Measurements from ENCODE around the gene SRPX.

SRPX gene

DNA sequence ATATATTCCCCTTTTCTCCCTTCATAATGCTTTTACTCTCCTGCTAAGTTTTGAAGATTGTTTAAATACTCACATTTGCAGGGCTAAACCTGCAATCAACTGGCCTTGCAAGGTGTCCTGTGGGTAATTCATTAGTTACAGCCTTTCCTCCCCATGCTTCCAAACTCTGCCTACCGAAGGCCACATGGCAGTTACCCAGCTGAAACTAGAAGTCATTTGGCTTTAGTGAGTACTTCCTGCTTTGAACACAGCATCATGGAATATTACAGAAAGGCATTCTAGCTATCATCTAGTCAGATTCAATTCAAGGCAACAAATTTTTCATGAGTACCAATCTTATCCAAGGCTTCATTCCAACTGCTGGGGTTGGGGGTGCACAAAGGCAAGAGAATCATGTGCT is 55.6 kb downstream of the SRPX start:
- H3K4me3 ChIP-seq (ENCODE audit: low read depth, low read length), result no peak overlapping the region
- DNase-seq (ENCODE audit: low read depth), result no peak
- TF ChIP-seq, protein P1, sequence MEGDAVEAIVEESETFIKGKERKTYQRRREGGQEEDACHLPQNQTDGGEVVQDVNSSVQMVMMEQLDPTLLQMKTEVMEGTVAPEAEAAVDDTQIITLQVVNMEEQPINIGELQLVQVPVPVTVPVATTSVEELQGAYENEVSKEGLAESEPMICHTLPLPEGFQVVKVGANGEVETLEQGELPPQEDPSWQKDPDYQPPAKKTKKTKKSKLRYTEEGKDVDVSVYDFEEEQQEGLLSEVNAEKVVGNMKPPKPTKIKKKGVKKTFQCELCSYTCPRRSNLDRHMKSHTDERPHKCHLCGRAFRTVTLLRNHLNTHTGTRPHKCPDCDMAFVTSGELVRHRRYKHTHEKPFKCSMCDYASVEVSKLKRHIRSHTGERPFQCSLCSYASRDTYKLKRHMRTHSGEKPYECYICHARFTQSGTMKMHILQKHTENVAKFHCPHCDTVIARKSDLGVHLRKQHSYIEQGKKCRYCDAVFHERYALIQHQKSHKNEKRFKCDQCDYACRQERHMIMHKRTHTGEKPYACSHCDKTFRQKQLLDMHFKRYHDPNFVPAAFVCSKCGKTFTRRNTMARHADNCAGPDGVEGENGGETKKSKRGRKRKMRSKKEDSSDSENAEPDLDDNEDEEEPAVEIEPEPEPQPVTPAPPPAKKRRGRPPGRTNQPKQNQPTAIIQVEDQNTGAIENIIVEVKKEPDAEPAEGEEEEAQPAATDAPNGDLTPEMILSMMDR (IDR thresholded peaks at IDR 0.05; ENCODE audit: insufficient read depth, low read depth, low read length, missing control alignments), result no peak

DNA sequence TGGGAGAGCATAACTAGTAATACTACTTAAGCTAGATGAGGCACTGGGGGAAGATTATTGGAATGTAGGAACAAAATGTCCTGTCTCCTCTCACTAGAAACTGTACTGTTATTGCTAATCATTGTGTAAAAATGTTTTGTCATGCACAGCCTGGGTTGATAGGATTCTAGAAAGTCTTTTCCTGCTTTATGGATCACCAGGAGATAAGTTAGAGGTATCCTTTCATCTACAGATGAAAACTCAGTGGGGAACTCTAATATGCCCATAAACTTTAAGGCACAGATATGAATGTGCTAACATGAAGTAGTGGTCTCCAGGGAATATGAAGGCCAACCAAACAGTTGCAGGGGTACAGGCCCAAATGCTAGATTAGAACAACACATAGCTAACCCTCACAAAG is 57.5 kb downstream of the SRPX start:
- DNase-seq (ENCODE audit: low read depth), result no peak
- TF ChIP-seq, protein P1 (IDR thresholded peaks at IDR 0.05; ENCODE audit: insufficient read depth, low read depth, low read length, missing control alignments), result no peak
- no peak overlapping the region for H3K4me3 ChIP-seq (ENCODE audit: low read depth, low read length)

DNA sequence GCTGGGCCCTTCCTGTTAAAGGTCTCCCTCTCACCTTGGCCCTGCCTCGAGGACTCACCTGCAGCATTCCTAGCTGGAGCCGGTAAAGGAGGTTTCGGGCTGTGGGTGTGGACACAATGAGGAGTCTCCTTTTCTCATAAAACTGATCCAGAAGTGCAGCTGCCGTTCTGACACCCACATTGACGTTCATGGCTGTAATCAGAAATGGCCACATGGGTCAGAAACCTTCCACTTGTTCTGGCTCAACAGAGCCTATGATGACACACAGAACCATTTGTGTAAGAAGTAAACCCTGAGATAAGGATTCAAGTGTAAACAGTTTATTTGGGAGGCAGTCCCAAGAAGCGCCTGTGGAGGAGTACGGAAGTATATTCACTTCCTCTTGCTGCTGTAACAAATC is 63.8 kb downstream of the SRPX start:
- TF ChIP-seq, protein P1 (IDR thresholded peaks at IDR 0.05; ENCODE audit: insufficient read depth, low read depth, low read length, missing control alignments), result no peak
- DNase-seq (ENCODE audit: low read depth), result no peak
- no peak overlapping the region for H3K4me3 ChIP-seq (ENCODE audit: low read depth, low read length)

DNA sequence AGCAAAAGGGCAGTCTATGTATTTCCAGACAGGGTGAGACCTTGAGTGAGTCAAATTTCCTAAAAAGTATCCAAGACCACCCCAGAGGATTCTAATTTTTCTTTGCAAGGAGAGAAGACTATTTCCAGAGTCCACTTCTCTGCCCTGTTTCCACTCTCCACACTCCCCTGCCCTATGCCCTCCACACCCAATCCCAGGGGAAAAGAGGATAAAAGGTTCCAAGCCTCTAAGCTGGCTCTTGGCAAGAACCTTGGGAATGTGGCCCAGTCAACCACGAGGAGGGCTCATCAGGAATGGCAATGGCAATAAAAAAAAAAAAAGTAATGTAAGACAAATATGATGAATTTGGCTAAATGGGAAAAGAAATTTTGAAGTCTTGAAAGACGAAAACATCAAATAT is 65.9 kb downstream of the SRPX start:
- no peak for DNase-seq (ENCODE audit: low read depth)
- H3K4me3 ChIP-seq (ENCODE audit: low read depth, low read length), result no peak overlapping the region
- TF ChIP-seq, protein P1 (IDR thresholded peaks at IDR 0.05; ENCODE audit: insufficient read depth, low read depth, low read length, missing control alignments), result no peak

DNA sequence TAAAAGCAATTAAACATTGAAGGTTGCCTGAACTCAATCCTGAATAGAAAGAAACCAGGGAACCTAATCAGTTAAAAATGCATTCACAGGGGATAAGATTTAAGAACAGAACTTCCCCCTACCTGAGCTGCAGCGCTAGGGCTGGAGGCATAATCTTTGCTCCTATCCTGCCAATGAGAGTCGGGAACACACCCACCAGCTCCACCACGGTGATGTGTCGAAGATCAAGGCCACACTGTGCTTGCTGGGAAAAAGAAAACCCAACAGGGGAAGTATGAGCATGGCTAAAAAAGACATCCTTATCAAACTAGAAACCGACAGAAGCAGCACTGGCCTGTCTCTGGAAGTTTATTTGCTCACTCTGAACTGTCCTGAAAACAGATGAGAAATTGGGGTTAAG is 66.3 kb downstream of the SRPX start:
- TF ChIP-seq, protein P1 (IDR thresholded peaks at IDR 0.05; ENCODE audit: insufficient read depth, low read depth, low read length, missing control alignments), result no peak
- DNase-seq (ENCODE audit: low read depth), result no peak
- no peak overlapping the region for H3K4me3 ChIP-seq (ENCODE audit: low read depth, low read length)

DNA sequence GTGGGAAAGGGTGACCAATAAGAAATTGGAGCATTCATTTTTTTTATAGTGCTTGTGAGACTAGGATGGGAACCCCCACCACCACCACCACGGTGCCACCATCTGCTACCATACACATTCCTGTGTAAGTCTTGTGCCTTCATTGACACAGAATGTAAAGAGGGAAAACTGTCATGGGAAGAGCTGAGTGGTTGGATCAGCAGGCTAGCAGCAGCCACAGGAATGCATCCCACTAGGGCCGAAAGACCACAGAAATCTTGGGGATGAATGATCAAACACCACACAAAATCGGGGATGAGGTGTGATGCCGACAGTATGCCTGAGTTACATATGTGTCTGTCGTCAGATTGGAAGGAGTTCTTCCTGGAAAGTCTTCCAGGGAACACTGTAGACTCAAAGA is 69.2 kb downstream of the SRPX start:
- TF ChIP-seq, protein P1 (IDR thresholded peaks at IDR 0.05; ENCODE audit: insufficient read depth, low read depth, low read length, missing control alignments), result no peak
- DNase-seq (ENCODE audit: low read depth), result no peak
- H3K4me3 ChIP-seq (ENCODE audit: low read depth, low read length), result no peak overlapping the region

DNA sequence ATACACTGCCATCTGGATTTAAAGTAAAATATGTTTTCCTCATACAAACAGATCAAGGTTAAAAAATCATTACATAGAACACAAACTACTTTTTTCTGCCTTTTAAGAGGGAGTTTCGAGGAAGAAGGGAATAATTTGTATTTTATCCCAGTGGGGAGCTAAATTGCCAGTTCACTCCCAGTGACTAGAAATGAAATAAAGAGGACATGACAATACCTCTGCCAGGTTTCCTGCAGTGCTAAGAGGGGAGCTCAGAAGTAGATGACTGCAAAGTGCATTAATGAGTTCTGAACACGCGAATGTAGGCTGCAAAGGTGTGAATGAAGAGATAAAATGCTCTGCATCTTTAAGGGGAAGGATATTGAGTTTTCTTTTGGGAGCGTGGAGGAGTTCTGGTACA is 69.7 kb downstream of the SRPX start:
- TF ChIP-seq, protein P1 (IDR thresholded peaks at IDR 0.05; ENCODE audit: insufficient read depth, low read depth, low read length, missing control alignments), result no peak
- no peak overlapping the region for H3K4me3 ChIP-seq (ENCODE audit: low read depth, low read length)
- no peak for DNase-seq (ENCODE audit: low read depth)
